ENCODE data around the gene OSM. TPM values are rescaled to one million over a fixed set of nuclear protein-coding genes. Genes with fewer than 3 reads are reported as not detected.

OSM gene
- total RNA-seq, 1 experiment from 2014 or later = not detected

DNA sequence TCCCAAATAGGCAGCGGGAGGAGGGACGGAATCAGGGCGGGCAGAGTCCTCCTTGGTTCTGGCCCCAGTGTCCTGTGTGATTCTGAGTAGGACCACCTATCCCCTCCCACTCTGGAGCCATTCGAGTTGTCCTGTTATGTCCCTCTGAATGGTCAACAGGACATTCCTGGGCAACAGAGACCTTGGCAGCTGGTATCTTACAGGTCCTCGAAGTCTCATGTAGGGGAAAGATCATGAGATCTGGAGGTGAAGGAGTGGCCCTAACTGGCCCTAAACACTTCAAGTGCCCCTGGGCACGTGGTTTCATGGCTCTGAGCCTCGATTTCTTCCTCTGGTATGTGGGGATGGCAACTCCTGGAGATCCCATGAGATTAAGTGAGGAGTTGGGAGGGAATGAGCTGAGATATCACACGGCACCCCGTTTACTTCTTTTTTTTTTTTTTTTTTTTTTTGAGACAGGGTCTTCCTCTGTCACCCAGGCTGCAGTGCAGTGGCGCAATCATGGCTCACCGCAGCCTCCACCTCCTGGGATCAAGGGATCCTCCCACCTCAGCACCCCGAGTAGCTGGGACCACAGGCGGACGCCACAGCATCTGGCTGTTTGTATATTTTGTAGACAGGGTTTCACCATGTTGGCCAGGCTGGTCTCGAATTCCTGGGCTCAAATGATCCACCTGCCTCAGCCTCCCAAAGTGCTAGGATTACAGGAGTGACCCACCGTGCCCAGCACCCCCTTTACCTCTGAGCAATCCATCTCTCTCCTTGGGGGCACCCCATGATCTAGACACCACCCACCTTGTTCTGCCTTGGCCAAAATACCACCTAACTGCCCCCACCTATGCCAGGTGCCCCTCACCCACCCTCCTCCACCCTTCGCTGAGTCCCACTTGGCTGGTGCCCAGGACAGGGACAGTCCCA is 26.9 kb downstream of the OSM start:
- POLR2A ChIA-PET = interaction anchor here (0.6 kb wide), 1 partner anchor 27 kb away, joined by 3 read pairs; no protein-coding TSS in a partner anchor

DNA sequence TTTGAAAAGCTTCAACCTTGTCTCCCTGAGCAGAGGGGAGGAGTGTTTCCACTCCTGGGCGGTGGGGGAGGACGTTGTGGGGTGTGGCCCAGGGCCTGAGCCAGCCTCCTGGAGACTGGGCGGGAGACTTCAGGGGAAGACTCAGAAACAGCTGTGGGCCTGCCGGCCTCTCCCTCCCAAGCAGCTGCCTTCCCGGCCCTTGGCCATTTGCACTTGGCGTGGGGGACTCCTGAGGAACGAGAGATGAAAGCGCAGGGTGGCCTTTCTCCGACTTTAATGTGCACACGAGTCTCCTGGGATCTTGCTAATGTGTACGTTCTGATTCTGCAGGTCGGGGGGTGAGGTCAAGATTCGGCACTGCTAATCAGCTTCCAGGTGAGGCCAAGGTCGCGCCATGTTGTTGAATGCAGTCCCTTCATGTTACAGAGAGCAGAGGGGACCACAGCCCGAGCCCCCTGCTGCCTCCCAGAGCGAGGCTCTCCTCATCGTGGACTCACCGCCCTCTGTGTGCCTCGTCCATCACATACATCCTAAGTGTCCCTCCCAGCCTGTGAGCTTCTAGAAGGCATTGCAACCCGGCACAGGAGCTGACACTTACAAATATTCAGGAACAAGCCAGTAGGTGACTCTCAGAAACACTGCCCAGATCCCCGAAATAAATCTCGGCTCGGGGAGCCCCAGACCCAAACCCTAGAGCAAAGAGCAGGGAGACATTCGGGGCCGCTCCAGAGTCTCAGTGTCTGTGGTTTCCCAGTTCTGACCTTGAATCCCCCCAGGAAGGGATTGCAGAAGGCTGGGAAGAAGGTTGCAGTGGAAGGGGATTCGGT is 27.8 kb downstream of the OSM start:
- peaks cover 86% of the 10 kb centered on the region for H3K4me1 ChIP-seq (ENCODE audit: control insufficient read depth, insufficient read depth, low read length)

More for the DNA sequence above, 26.9 kb downstream of the OSM start:
- H3K4me3 ChIP-seq (ENCODE audit: low read depth in 2 of 2, low read length in 2 of 2) = no peak overlapping the region
- no peak for ATAC-seq
- H3K27ac ChIP-seq (ENCODE audit: low read length) = peak overlapping the region; percentile 95
- no TSS peak for BruUV-seq (replicated peaks)
- CTCF ChIA-PET = no interaction called here
- DNase-seq (ENCODE audit: low read depth, low spot score) = no peak
- in situ Hi-C loops (cut with HindIII; ENCODE audit: low pct_unique_long_range_greater_than_20kb, low sequenced_read_pairs) (no loop called here), intact Hi-C loops (cut with micrococcal nuclease; ENCODE audit: unreplicated experiment) (loop anchor here (5.0 kb wide), 1 partner anchor 132 kb away; no protein-coding TSS in a partner anchor)
- no peaks in the 10 kb centered on the region for H3K27me3 ChIP-seq (ENCODE audit: control insufficient read depth, insufficient read depth, low read length)
- peaks cover 85% of the 10 kb centered on the region for H3K4me1 ChIP-seq (ENCODE audit: control insufficient read depth, insufficient read depth, low read length)
- H3K36me3 ChIP-seq (ENCODE audit: control insufficient read depth, insufficient read depth, low read length) = no peaks in the 10 kb centered on the region; the same call in 1 of the 2 replicates
- no peak for TF ChIP-seq TCF7L2 (IDR thresholded peaks at IDR 0.05; ENCODE audit: low read depth, low read length)
- peak; percentile 57 for TF ChIP-seq POLR2AphosphoS5 (IDR thresholded peaks at IDR 0.05; ENCODE audit: low read depth, low read length)
- H3K9me3 ChIP-seq (ENCODE audit: control insufficient read depth, insufficient read depth, low read depth, low read length) = no peaks in the 10 kb centered on the region

GRCh38 chr22:30238136-30238535 is 28.5 kb downstream of the OSM start:
- no TSS peak for BruUV-seq (replicated peaks)
- Histone ChIP-seq H3K4me3 (ENCODE audit: low read depth in 2 of 2, low read length in 2 of 2) (no peak overlapping the region), H3K9me3 (ENCODE audit: control insufficient read depth, insufficient read depth, low read depth, low read length) (no peaks in the 10 kb centered on the region), H3K4me1 (ENCODE audit: control insufficient read depth, insufficient read depth, low read length) (peaks cover 89% of the 10 kb centered on the region), H3K27ac (ENCODE audit: low read length) (peak overlapping the region; percentile 95), H3K27me3 (ENCODE audit: control insufficient read depth, insufficient read depth, low read length) (no peaks in the 10 kb centered on the region), H3K36me3 (ENCODE audit: control insufficient read depth, insufficient read depth, low read length) (no peaks in the 10 kb centered on the region)
- ATAC-seq = no peak
- no peak for TF ChIP-seq POLR2AphosphoS5 (IDR thresholded peaks at IDR 0.05; ENCODE audit: low read depth, low read length)
- TF ChIP-seq TCF7L2 (IDR thresholded peaks at IDR 0.05; ENCODE audit: low read depth, low read length) = no peak
- no peak for TF ChIP-seq CTCF (IDR thresholded peaks at IDR 0.05)
- TF ChIP-seq, protein P1, sequence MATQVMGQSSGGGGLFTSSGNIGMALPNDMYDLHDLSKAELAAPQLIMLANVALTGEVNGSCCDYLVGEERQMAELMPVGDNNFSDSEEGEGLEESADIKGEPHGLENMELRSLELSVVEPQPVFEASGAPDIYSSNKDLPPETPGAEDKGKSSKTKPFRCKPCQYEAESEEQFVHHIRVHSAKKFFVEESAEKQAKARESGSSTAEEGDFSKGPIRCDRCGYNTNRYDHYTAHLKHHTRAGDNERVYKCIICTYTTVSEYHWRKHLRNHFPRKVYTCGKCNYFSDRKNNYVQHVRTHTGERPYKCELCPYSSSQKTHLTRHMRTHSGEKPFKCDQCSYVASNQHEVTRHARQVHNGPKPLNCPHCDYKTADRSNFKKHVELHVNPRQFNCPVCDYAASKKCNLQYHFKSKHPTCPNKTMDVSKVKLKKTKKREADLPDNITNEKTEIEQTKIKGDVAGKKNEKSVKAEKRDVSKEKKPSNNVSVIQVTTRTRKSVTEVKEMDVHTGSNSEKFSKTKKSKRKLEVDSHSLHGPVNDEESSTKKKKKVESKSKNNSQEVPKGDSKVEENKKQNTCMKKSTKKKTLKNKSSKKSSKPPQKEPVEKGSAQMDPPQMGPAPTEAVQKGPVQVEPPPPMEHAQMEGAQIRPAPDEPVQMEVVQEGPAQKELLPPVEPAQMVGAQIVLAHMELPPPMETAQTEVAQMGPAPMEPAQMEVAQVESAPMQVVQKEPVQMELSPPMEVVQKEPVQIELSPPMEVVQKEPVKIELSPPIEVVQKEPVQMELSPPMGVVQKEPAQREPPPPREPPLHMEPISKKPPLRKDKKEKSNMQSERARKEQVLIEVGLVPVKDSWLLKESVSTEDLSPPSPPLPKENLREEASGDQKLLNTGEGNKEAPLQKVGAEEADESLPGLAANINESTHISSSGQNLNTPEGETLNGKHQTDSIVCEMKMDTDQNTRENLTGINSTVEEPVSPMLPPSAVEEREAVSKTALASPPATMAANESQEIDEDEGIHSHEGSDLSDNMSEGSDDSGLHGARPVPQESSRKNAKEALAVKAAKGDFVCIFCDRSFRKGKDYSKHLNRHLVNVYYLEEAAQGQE (IDR thresholded peaks at IDR 0.05; ENCODE audit: insufficient read depth in 1 of 2, low read depth in 2 of 2, low read length in 1 of 2) = no peak
- TF ChIP-seq SIN3A (IDR thresholded peaks at IDR 0.05; ENCODE audit: borderline replicate concordance, insufficient read depth, low read depth, low read length) = no peak
- in situ Hi-C loops (cut with HindIII; ENCODE audit: low pct_unique_long_range_greater_than_20kb, low sequenced_read_pairs) = no loop called here
- CTCF ChIA-PET = no interaction called here
- intact Hi-C loops (cut with micrococcal nuclease; ENCODE audit: unreplicated experiment) = no loop called here
- POLR2A ChIA-PET = no interaction called here
- no peak for DNase-seq (ENCODE audit: low read depth, low spot score)

More for the DNA sequence above, 27.8 kb downstream of the OSM start:
- no TSS peak for BruUV-seq (replicated peaks)
- Histone ChIP-seq H3K27me3 (ENCODE audit: control insufficient read depth, insufficient read depth, low read length) (no peaks in the 10 kb centered on the region), H3K9me3 (ENCODE audit: control insufficient read depth, insufficient read depth, low read depth, low read length) (no peaks in the 10 kb centered on the region), H3K36me3 (ENCODE audit: control insufficient read depth, insufficient read depth, low read length) (no peaks in the 10 kb centered on the region), H3K27ac (ENCODE audit: low read length) (peak overlapping the region; percentile 95), H3K4me3 (ENCODE audit: low read depth in 2 of 2, low read length in 2 of 2) (no peak overlapping the region)
- TF ChIP-seq TCF7L2 (IDR thresholded peaks at IDR 0.05; ENCODE audit: low read depth, low read length) (peak; percentile 68), POLR2AphosphoS5 (IDR thresholded peaks at IDR 0.05; ENCODE audit: low read depth, low read length) (no peak; the same call in 1 of the 2 replicates)
- POLR2A ChIA-PET = interaction anchor here (0.5 to 0.6 kb wide), 2 partner anchors 21 to 26 kb away, joined by 3 read pairs; no protein-coding TSS in a partner anchor
- intact Hi-C loops (cut with micrococcal nuclease; ENCODE audit: unreplicated experiment) = no loop called here
- in situ Hi-C loops (cut with HindIII; ENCODE audit: low pct_unique_long_range_greater_than_20kb, low sequenced_read_pairs) = no loop called here
- CTCF ChIA-PET = no interaction called here
- DNase-seq (ENCODE audit: low read depth, low spot score) (no peak), ATAC-seq (peak; percentile 71)
